GM21529 (cell line): ENCODE results near the gene CBLC.
A peak's percentile ranks its signal among the peaks of the same experiment; 100 is the strongest.
"Not testable (repeated sequence)": the region's sequence is repeated elsewhere in the genome, so short reads cannot be mapped to it uniquely, and the experiment has no call there.

Experiments used
- ATAC-seq: cut with Tn5 transposase; IDR thresholded peaks from one replicate; pipeline ENCODE4 v1.9.1; 2021; ENCODE audit not compliant: unreplicated experiment

The CBLC gene

DNA sequence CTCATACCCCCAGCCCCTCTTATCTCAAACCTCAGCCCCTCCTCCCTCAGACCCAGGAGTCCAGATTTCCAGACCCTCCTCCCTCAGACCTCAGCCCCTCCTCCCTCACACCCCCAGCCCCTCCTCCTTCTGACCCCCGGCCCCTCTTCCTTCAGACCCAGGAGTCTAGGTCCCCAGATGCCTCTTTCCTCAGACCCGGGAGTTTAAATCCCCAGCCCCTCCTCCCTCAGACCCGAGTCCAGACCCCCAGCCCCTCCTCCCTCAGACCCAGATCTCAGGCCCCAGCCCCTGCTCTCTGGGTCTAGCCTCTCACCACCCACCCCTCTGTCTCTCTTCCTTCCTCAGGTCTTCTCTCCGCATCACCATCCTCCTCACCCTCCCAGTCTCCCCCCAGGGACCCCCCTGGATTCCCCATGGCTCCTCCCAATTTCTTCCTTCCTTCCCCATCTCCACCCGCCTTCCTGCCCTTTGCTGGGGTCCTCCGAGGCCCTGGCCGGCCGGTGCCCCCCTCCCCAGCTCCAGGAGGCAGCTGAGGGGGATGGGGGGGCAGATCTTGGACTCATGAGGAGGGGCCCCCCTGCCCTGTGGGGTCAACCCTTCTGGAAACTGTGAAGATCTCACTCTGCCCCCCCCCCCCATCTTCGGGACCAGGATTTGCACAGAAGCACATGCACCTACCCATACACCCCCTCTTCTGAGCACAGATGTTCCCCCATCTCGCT, 18.4 kb upstream of the CBLC start:
- no peak for ATAC-seq

DNA sequence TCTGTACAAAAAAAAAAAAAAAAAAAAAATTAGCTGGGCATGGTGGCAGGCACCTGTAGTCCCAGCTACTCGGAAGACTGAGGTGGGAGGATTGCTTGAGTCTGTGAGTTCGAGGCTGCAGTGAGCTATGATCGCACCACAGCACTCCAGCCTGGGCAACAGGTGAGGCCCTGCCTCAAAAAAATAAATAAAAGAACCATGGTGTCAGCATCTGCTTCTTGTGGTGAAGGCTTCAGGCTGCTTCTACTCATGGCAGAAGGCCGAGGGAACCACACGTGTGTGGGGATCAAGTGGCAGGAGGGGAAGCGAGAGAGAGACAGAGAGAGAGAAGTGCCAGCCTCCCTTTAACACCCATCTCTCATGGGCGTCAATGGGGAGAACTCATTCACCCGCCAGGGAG, 15.7 kb upstream of the CBLC start:
- no peak for ATAC-seq

DNA sequence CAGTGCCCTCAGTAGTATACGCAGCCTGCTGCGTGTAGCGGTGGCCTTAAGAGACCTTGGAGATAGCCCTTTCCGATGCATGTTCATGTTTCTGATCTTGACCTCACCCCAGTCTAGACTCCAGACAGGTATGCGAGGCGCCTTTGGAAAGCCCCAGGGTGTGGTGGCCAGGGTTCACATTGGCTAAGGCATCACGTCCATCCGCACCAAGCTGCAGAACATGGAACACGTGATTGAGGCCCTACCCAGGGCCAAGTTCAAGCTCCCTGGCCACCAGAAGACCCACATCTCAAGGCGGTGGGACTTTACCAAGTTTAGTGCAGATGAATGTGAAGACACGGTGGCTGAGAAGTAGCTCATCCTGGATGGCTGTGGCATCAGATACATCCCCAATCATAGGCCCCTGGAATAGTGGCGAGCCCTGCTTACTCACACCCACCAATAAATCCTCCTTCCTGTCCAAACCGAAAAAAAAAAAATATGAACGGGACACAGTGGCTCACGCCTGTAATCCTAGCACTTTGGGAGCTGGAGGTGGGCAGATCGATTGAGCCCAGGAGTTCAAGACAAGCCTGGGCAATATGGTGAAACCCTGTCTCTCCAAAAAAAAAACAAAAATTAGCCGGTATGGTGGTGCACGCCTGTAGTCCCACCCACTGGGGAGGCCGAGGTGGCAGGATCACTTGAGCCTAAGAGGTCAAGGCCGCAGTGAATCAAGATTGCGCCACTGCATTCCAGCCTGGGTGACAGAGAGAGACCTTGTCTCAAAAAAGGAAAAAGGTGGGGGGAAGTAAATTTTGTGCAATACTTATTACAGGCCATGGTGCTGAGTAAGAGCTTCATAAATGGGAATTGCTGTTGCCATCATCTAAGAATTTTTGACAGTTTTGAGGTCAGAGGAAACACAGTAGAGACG, 12.4 kb upstream of the CBLC start:
- ATAC-seq: no peak

DNA sequence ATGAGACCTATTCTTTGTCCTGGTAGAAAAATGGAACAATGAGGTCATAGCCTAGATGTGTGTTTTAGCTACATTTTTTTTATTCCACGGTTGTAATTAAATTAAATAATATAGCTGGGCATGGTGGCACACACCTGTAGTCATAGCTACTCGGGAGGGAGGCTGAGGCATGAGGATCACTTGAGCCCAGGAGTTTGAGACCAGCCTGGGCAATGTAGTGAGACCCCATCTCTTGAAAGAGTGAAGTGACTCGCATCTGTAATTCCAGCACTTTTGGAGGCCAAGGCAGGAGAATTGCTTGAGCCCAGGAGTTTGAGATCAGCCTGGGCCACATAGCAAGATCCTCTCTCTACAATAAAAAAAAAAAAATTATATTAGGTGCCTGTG, 11.7 kb upstream of the CBLC start:
- ATAC-seq: no peak

DNA sequence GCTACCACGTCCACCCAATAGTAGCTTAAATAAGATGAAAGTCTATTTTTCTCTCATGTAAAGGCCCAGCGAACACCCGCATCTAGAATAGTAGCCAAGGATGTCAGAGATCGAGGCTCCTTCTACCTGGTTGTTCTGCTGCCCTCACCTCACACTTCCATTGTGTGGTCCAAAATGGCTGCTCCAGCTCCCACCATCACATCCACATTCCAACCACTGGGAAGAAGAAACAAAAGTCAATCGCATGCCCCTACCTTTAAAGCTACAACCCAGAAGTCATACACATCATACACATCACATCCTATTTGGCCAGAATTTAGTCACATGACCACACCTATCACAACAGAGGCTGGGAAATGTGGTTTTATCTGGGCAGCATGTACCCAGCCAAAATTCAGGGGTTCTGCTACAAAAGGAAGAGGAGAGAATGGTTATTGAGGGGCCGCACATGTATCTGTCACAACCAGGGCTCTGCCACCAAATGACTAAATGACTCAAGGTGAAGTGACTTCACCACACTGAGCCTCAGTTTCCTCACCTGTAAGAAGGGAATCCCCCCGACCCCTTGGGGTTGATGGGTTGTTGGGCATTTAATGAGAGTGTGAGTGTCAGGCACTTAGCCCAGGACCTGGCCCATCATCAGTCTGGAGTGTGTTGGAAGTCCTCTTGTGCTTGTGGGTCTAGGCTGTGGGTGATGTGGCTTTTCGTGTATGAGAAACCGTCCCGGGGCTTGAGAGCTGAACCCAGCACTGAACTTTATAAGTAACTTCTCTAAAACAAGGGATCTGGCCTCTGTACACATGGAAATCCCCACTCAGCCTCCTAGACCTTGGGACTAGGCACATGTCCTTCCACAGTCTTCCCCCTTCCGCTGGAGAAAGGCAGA, 10.2 kb upstream of the CBLC start:
- ATAC-seq: no peak

DNA sequence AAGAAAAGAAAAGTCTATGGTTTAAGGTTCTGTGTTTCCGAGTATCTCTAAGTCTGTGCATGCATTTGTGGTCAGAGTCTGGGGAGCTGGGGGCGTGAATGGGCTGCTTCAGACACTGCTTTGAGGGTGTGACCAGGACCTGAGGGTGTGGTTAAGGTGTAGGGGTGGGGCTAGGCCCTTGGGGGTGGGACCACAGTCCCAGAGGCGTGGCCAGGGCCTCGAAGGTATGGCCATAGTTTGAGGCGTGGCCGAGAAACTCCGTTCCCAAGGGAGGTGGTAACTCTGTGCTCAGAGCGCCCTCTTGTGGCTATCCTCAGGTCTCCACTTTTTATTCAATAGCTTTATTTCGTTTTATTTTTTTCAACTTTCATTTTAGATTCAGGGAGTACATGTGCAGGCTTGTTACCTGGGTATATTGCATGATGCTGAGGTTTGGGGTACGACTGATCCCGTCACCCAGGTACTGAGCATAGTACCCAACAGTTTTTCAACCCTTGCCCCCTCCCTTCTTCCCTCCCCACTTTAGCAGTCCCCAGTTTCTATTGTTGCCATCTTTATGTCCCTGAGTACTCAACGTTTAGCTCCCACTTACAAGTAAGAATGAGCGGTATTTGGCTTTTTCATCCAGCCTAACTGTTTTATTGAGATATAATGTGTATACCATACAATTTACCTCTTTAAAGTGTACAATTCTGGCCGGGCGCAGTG, 7.0 kb upstream of the CBLC start:
- ATAC-seq: peak; percentile 96

DNA sequence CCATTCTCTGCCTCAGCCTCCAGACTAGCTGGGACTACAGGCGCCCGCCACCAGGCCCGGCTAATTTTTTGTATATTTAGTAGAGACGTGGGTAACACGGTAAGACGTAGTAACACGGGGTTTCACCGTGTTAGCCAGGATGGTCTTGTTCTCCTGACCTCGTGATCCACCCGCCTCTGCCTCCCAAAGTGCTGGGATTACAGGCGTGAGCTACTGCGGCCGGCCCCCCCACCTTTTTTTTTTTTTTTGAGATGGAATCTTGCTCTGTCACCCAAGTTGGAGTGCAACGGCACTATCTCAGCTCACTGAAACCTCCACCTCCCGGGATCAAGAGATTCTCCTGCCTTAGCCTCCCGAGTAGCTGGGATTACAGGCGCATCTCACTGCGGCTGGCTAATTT, 5.5 kb upstream of the CBLC start:
- not testable (repeated sequence) for ATAC-seq

DNA sequence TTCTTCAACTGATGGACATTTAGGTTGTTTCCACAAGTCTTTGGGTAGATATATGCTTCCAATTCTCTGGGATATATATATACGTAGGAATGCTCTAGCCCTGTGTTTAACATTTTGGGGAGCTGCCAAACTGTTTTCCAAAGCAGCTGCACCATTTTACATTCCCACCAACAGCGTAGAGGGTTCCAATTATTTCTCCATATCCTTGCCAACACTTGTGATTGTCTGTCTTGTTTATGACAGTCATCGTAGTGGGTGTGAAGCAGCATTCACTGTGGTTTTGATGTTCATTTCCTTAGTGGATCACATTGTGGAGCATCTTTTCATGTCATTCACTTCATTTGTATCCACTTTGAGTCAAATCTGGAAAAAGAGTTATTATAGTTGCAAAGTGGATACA, 4.7 kb upstream of the CBLC start:
- ATAC-seq: no peak

DNA sequence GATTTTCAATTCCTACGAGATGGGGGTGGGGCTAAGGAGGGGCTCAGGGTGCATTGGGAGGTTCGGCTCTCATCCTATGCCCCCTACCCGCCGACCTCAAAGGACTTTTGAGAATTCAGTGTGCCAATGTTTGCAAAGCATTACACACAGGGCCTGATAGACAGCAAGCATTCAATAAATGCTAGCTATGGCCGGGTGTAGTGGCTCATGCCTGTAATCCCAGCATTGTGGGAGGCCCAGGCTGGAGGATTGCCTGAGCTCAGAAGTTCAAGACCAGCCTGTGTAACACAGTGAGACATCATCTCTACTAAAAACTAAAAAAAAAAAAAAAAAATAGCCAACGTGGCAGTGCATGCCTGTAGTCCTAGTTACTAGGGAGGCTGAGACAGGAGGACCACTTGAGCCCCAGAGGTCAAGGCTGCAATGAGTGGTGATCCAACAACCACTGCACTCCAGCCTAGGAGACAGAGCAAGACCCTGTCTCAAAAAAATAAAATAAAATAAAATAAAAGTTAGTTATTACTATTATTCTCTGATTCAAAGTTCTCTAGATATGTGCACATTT, 1.9 kb upstream of the CBLC start:
- no peak for ATAC-seq

DNA sequence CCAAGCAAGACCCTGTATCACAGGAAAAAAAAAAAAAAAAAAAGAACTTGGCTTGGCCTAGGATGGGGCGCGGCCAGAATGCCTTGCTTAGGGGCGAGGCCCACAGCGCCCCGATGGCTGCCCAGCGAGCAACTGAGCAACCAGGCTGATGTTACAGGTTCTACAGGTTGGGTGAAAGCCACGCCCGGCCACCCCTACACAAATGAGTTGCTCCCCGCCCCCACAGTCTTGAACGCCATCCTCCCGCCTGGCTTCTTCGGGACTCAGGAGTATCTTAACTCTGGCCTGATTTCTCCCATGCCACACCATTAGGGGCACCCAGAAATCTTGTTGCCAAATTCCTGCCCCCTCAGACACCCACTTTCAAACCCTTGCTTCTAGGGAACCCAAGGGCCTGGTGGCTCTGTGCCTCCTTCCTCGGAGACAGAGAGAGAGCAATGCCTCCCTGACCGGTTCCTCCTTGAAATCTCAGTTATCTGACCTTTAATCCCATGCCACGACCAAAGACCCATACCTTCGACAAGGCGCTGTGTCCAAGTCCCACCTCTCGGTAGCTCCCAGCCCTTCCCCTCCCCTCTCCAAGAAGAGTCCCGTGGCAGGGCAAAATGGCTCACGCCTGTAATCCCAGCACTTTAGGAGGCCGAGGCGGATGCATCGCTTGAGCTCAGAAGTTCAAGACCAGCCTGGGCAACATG, 1.1 kb upstream of the CBLC start:
- no peak for ATAC-seq

DNA sequence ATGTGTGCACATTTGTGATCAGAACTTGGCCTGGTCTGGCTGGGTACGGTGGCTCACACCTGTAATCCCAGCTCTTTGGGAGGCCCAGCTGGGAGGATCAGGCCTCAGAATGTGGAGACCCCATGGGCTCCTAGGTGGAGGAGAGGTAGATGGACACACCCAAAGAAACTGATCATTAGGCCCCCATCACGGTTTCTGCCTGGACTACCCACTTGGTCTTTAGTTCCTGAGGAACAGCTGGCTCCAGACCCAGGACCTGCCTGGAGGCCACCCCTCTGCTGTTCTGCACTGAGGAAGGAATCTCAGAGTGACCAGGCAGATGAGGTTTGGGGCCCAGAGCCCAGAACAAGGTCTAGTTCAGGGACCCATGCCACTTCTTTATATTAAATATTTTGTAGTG, 1.5 kb downstream of the CBLC start:
- no peak for ATAC-seq

DNA sequence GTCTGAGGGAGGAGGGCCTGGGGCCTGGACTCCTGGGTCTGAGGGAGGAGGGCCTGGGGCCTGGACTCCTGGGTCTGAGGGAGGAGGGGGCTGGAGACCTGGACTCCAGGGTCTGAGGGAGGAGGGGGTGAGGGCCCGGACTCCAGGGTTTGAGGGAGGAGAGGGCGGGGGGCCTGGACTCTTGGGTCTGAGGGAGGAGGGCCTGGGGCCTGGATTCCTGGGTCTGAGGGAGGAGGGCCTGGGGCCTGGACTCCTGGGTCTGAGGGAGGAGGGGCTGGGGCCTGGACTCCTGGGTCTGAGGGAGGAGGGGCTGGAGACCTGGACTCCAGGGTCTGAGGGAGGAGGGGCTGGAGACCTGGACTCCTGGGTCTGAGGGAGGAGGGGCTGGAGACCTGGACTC, 4.0 kb downstream of the CBLC start:
- not testable (repeated sequence) for ATAC-seq

DNA sequence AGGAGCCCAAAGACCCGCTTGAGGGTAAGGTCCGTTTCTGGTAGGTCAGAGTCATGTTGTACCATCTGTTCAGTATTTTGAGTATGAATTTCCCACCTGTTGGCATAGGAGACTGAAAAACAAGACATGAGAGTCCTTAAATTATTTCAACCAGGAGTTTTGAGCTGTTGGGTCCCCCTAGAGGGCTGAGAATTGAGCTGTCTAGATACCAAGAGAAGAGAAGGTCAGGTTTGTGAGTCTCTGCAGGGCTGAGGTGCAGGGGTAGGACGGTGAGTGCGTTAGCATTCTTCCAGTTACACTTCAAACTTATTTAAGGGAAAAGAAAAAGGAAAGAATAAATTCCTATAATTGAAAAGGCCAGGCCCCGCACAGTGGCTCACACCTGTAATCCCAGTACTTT, 5.0 kb downstream of the CBLC start:
- no peak for ATAC-seq

DNA sequence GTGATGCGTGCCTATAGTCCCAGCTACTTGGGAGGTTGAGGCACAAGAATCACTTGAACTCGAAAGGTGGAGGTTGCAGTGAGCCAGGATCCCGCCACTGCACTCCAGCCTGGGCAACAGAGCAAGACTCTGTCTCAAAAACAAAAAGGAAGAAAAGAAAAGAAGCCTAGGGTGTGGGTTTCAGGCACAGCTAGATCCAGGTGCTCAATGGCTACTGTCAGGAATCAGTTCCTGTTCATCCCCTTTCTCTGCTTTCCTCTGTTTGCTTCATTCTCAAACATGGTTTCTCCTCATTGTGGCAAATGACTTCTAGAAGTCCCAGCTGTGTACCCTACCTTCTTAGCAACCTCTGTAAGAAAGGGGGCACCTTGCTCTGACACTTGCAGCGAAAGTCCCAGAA, 5.9 kb downstream of the CBLC start:
- no peak for ATAC-seq

DNA sequence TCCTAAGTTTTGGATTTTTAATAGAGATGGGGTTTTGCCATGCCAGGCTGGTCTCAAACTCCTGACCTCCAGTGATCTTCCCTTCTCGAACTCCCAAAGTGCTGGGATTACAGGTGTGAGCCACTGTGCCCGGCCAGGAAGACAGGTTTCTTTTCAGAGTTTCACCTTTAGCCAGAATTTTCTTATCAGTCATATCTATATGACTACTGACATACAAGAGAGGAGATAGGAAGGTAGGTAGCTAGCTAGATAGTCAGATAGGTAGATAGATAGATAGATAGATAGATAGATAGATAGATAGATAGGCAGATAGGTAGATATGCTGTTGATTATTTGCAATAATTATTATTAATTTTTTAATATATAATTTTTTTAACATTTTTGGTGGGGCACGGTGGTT, 7.6 kb downstream of the CBLC start:
- ATAC-seq: no peak

DNA sequence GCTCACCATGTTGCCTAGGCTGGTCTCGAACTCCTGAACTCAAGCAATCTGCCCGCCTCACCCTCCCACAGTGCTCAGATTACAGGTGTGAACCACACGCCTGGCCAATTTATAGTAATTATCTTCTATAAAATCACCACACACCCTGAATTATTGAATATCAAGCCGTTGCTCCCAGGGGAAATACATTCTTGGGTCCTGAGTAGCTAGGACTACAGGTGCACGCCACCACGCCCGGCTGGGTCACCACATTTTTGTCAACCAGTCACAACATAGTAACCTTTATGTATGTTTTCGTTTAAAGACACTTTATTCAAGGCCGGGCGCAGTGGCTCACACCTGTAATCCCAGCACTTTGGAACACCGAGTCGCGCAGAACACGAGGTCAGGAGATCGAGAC, 8.3 kb downstream of the CBLC start:
- ATAC-seq: no peak

DNA sequence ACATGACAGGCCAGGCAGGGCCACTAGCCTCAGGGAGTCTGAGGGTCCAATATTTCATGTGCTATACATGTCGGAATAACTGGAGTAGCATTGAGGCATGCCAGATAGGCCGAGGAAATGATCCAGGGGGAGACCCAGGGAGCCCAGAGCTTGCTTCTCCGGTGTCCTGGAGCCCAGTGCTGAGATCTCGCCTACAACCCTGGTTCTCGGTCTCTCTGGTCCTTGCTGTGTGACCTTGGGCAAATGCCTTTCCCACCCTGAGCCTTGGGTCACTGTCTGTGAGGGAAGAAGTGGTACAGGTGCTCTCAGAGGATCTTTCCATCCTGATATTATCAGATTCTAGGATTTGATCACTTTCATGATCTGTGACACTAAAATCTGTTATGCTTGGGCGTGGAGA, 11.3 kb downstream of the CBLC start:
- ATAC-seq: no peak

DNA sequence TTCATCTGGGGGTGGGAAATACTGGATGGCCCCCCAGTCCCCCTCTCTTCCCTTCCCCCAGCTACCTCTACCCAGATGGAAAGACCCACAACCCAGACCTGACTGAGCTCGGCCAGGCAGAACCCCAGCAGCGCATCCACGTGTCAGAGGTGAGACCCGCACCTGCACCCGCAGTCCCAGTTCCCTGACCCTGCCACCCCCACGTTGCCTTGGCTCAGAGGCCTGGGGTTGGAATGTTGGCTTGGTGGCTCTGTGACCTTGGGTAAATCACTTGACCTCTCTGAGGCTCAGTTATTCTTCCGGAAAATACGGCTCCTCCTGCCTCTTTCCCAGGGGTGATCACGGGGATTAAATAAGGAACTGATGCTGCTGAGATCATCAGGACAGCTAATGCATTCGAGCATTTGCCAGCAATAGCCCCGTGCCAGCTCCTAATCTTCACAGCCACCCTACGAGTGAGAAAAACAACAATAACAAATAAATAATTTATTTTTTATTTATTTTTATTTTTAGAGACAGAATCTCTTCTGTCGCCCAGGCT, 12.3 kb downstream of the CBLC start:
- no peak for ATAC-seq

DNA sequence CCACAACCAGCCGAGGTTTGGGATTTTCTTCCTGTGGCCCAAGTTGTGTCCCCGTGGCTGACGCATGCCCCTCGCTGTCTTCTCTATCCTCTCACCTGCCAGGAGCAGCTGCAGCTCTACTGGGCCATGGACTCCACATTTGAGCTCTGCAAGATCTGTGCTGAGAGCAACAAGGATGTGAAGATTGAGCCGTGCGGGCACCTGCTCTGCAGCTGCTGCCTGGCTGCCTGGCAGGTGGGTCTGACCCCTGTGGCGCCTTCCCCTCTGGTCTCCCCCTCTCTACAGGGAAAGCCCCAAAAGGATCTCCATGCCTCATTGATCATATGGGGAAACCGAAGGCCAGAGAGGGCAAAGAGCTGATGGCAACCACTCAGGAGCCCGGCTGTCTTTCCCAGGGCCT, 14.6 kb downstream of the CBLC start:
- no peak for ATAC-seq

DNA sequence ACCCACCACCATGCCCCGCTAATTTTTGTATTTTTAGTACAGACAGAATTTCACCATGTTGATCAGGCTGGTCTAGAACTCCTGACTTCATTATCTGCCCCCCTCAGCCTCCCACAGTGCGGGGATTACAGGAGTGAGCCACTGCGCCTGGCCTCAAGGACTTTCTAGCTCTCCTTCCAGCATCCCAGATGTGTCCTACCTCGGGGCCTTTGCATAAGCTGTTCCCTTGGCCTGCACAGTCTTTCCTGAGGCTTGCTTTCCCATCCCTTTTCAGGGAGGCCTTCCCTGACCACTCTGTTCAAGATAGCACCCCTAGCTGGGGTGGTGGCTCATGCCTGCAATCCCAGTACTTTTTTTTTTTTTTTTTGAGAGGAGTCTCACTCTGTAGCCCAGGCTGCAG, 16.9 kb downstream of the CBLC start:
- no peak for ATAC-seq
